HT1080 (cell line): ENCODE data around the gene CLCN6. TPM values are rescaled to one million over a fixed set of nuclear protein-coding genes. Genes with fewer than 3 reads are reported as not detected.
A peak's percentile ranks its signal among the peaks of the same experiment; 100 is the strongest.

ENCODE experiments used
- DNase-seq: peaks from one replicate; pipeline ENCODE4 v3.0.0-alpha.2; 2015; ENCODE audit warnings: low read depth
- total RNA-seq: library from RNA; depleted of rRNA; stranded (reverse); fragments of >200 nt; shearing (Covaris generic); gene quantifications from 2 replicates; pipeline ENCODE4 v1.2.3, GENCODE V29; 2014

Gene CLCN6
- total RNA-seq, 1 experiment from 2014 or later: 10.0 TPM

- no peak for DNase-seq
Observed at GRCh38 chr1:11874624-11875023, 68.6 kb downstream of the CLCN6 start.

GRCh38 chr1:11875094-11875493 lies 69.1 kb downstream of the CLCN6 start:
- no peak for DNase-seq

GRCh38 chr1:11877074-11877473 lies 71.1 kb downstream of the CLCN6 start:
- no peak for DNase-seq

GRCh38 chr1:11878081-11878890 lies 72.3 kb downstream of the CLCN6 start:
- no peak for DNase-seq

- DNase-seq: no peak
Observed at GRCh38 chr1:11878891-11879190, 72.8 kb downstream of the CLCN6 start.

GRCh38 chr1:11879311-11880180 lies 73.6 kb downstream of the CLCN6 start:
- no peak for DNase-seq

GRCh38 chr1:11880181-11880575 lies 74.2 kb downstream of the CLCN6 start:
- DNase-seq: no peak

GRCh38 chr1:11880911-11881748 lies 75.1 kb downstream of the CLCN6 start:
- DNase-seq: no peak

- peak; percentile 25 for DNase-seq
Observed at GRCh38 chr1:11881749-11882441, 75.9 kb downstream of the CLCN6 start.

- DNase-seq: no peak
Observed at GRCh38 chr1:11882814-11883538, 77.0 kb downstream of the CLCN6 start.

- no peak for DNase-seq
Observed at GRCh38 chr1:11885916-11886315, 79.9 kb downstream of the CLCN6 start.

GRCh38 chr1:11886986-11887665 lies 81.1 kb downstream of the CLCN6 start:
- DNase-seq: no peak

GRCh38 chr1:11887666-11888007 lies 81.6 kb downstream of the CLCN6 start:
- no peak for DNase-seq

GRCh38 chr1:11888206-11888876 lies 82.3 kb downstream of the CLCN6 start:
- no peak for DNase-seq

GRCh38 chr1:11888877-11889208 lies 82.9 kb downstream of the CLCN6 start:
- no peak for DNase-seq

GRCh38 chr1:11891433-11892186 lies 85.6 kb downstream of the CLCN6 start:
- DNase-seq: no peak
